ENCODE results near the gene INPP5A. TPM values are rescaled to one million over a fixed set of nuclear protein-coding genes. Genes with fewer than 3 reads are reported as not detected.

The INPP5A gene
- total and polyA plus RNA-seq, 2 of the 13 experiments (the other 11 are each of a cell fraction or from before 2014, with no cell fraction given), result 17.5 to 37.9 TPM

- TF ChIP-seq ZNF18 (CRISPR knock-in tag; IDR thresholded peaks at IDR 0.05; ENCODE audit: insufficient replicate concordance), result no peak
- no peak for TF ChIP-seq PHF20 (CRISPR knock-in tag; IDR thresholded peaks at IDR 0.05)
Measured at GRCh38 chr10:132765435-132765834, 227.8 kb downstream of the INPP5A start (continued).

GRCh38 chr10:132766291-132766690, 228.7 kb downstream of the INPP5A start:
- Histone ChIP-seq H3K9me3 (ENCODE audit: low read length) (no peaks in the 10 kb centered on the region), H3K36me3 (replicated peaks in 1 of 2; ENCODE audit: control insufficient read depth in 1 of 2, insufficient read depth in 2 of 2, low read length in 2 of 2) (no peaks in the 10 kb centered on the region), H3K27me3 (ENCODE audit: control insufficient read depth in 1 of 2, insufficient read depth in 2 of 2, low read length in 2 of 2) (no peaks in the 10 kb centered on the region), H3K27ac (ENCODE audit: extremely low read length, insufficient read depth, low read length) (no peak overlapping the region), H4K20me1 (ENCODE audit: insufficient read depth, low read length) (no peaks in the 10 kb centered on the region), H3K79me2 (ENCODE audit: insufficient read depth, low read length) (no peaks in the 10 kb centered on the region), H3K4me2 (ENCODE audit: low read depth, low read length) (no peak overlapping the region), H2AFZ (ENCODE audit: low read length) (no peak overlapping the region), H3K9ac (ENCODE audit: insufficient read depth, low read depth, low read length) (no peak overlapping the region), H3K4me1 (ENCODE audit: insufficient read depth, low read length) (no peaks in the 10 kb centered on the region), H3K4me3 (replicated peaks in 1 of 3; ENCODE audit: insufficient read depth in 1 of 3, low read depth in 2 of 3, low read length in 3 of 3) (no peak overlapping the region)
- ATAC-seq, result no peak
- TF ChIP-seq, protein P1, sequence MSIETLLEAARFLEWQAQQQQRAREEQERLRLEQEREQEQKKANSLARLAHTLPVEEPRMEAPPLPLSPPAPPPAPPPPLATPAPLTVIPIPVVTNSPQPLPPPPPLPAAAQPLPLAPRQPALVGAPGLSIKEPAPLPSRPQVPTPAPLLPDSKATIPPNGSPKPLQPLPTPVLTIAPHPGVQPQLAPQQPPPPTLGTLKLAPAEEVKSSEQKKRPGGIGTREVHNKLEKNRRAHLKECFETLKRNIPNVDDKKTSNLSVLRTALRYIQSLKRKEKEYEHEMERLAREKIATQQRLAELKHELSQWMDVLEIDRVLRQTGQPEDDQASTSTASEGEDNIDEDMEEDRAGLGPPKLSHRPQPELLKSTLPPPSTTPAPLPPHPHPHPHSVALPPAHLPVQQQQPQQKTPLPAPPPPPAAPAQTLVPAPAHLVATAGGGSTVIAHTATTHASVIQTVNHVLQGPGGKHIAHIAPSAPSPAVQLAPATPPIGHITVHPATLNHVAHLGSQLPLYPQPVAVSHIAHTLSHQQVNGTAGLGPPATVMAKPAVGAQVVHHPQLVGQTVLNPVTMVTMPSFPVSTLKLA (IDR thresholded peaks at IDR 0.05), result peak; percentile 44
- TF ChIP-seq ZBTB7B (CRISPR knock-in tag; IDR thresholded peaks at IDR 0.05), result no peak
- WGBS (ENCODE audit: low lambda C conversion rate), result 95% methylated on average over 13 of the region's 13 CpGs
- in situ Hi-C loops (cut with HindIII; ENCODE audit: extremely low pct_ligation_motif_present, low pct_unique_long_range_greater_than_20kb) (no loop called here), intact Hi-C loops (cut with micrococcal nuclease; ENCODE audit: unreplicated experiment) (no loop called here)
- CTCF ChIA-PET (ENCODE audit: low intra/inter-chr PET ratio, low total read pairs), result no interaction called here
- FAIRE-seq, result no peak
- POLR2A ChIA-PET, result no interaction called here
- no peak for DNase-seq (ENCODE audit: low spot score)
- BruUV-seq (replicated peaks), result no TSS peak

Data from HepG2 (cell line).